Caki2 (cell line): ENCODE measurements around the gene LRFN2. TPM values are rescaled to one million over a fixed set of nuclear protein-coding genes. Genes with fewer than 3 reads are reported as not detected.

ENCODE experiments used
- DNase-seq: peaks from one replicate; pipeline ENCODE4 v3.0.0-alpha.2; 2015; ENCODE audit warnings: low read depth
- in situ Hi-C: cut with HindIII; loops from 2 replicates; pipeline ENCODE4 v1.10.0; 2016; ENCODE audit warnings: low sequenced_read_pairs, low pct_unique_long_range_greater_than_20kb, mixed read lengths
- total RNA-seq: library from RNA; depleted of rRNA; stranded (reverse); fragments of >200 nt; shearing (Covaris generic); gene quantifications from 2 replicates; pipeline ENCODE4 v1.2.3, GENCODE V29; 2014; ENCODE audit warnings: low replicate concordance

Gene LRFN2
- total RNA-seq, 1 experiment from 2014 or later = not detected

GRCh38 chr6:40461643-40462042, 125.5 kb downstream of the LRFN2 start:
- no peak for DNase-seq
- in situ Hi-C loops = no loop called here

- in situ Hi-C loops = no loop called here
Measured at GRCh38 chr6:40460380-40460779, 126.8 kb downstream of the LRFN2 start.

GRCh38 chr6:40457261-40457660, 129.9 kb downstream of the LRFN2 start:
- DNase-seq = no peak
- in situ Hi-C loops = no loop called here

More at GRCh38 chr6:40460380-40460779, 126.8 kb downstream of the LRFN2 start:
- peak; percentile 3 for DNase-seq

GRCh38 chr6:40456390-40457013, 130.7 kb downstream of the LRFN2 start:
- in situ Hi-C loops = no loop called here
- no peak for DNase-seq

- in situ Hi-C loops = no loop called here
- no peak for DNase-seq
Measured at GRCh38 chr6:40455686-40456389, 131.3 kb downstream of the LRFN2 start.

- in situ Hi-C loops = no loop called here
Measured at GRCh38 chr6:40450483-40450882, 136.7 kb downstream of the LRFN2 start.

GRCh38 chr6:40444811-40445210, 142.4 kb downstream of the LRFN2 start:
- in situ Hi-C loops = no loop called here
- no peak for DNase-seq

More at GRCh38 chr6:40450483-40450882, 136.7 kb downstream of the LRFN2 start:
- DNase-seq = no peak

- in situ Hi-C loops = no loop called here
Measured at GRCh38 chr6:40444312-40444711, 142.9 kb downstream of the LRFN2 start.

GRCh38 chr6:40443842-40444241, 143.3 kb downstream of the LRFN2 start:
- in situ Hi-C loops = no loop called here
- no peak for DNase-seq

More at GRCh38 chr6:40444312-40444711, 142.9 kb downstream of the LRFN2 start:
- no peak for DNase-seq

- in situ Hi-C loops = no loop called here
- DNase-seq = no peak
Measured at GRCh38 chr6:40442591-40442990, 144.6 kb downstream of the LRFN2 start.

- no peak for DNase-seq
- in situ Hi-C loops = no loop called here
Measured at GRCh38 chr6:40441150-40441549, 146.0 kb downstream of the LRFN2 start.

GRCh38 chr6:40440053-40440452, 147.1 kb downstream of the LRFN2 start:
- DNase-seq = no peak
- in situ Hi-C loops = no loop called here

GRCh38 chr6:40439026-40439800, 148.0 kb downstream of the LRFN2 start:
- in situ Hi-C loops = no loop called here
- DNase-seq = no peak

GRCh38 chr6:40438246-40438887, 148.8 kb downstream of the LRFN2 start:
- in situ Hi-C loops = no loop called here
- DNase-seq = no peak

GRCh38 chr6:40437631-40438030, 149.5 kb downstream of the LRFN2 start:
- in situ Hi-C loops = no loop called here
- no peak for DNase-seq

GRCh38 chr6:40436685-40437604, 150.2 kb downstream of the LRFN2 start:
- in situ Hi-C loops = no loop called here
- DNase-seq = no peak

GRCh38 chr6:40432982-40433381, 154.2 kb downstream of the LRFN2 start:
- no peak for DNase-seq
- in situ Hi-C loops = no loop called here

- in situ Hi-C loops = no loop called here
- no peak for DNase-seq
Measured at GRCh38 chr6:40431706-40432105, 155.5 kb downstream of the LRFN2 start.
